Dendritic cell treated with granulocyte-macrophage colony-stimulating factor and Interleukin-4, amounts not matched to agents 40 ng/mL and 50 ng/mL, for 4 days (primary cell): Measurements from ENCODE around the gene SORL1.

Source experiments
- H3K27ac Mint-ChIP-seq: one replicate; pipeline ENCODE4 v1.8.0; 2022; ENCODE audit warnings: mild to moderate bottlenecking, mixed read lengths
- H3K27me3 Mint-ChIP-seq: one replicate; pipeline ENCODE4 v1.8.0; 2022; ENCODE audit warnings: mild to moderate bottlenecking, mixed read lengths
- H3K36me3 Mint-ChIP-seq: one replicate; pipeline ENCODE4 v1.8.0; 2022; ENCODE audit warnings: low read depth, mixed read lengths
- H3K4me1 Mint-ChIP-seq: one replicate; pipeline ENCODE4 v1.8.0; 2022; ENCODE audit warnings: low read depth, mixed read lengths
- H3K4me3 Mint-ChIP-seq: one replicate; pipeline ENCODE4 v1.8.0; 2022; ENCODE audit warnings: mild to moderate bottlenecking, moderate library complexity, mixed read lengths
- H3K9me3 Mint-ChIP-seq: one replicate; pipeline ENCODE4 v1.8.0; 2022; ENCODE audit warnings: mixed read lengths
- intact Hi-C: fragments of 100-400 bp; cut with micrococcal nuclease; formaldehyde crosslinking; loops from one replicate; pipeline ENCODE4 v1.15.0; 2022

SORL1 gene

DNA sequence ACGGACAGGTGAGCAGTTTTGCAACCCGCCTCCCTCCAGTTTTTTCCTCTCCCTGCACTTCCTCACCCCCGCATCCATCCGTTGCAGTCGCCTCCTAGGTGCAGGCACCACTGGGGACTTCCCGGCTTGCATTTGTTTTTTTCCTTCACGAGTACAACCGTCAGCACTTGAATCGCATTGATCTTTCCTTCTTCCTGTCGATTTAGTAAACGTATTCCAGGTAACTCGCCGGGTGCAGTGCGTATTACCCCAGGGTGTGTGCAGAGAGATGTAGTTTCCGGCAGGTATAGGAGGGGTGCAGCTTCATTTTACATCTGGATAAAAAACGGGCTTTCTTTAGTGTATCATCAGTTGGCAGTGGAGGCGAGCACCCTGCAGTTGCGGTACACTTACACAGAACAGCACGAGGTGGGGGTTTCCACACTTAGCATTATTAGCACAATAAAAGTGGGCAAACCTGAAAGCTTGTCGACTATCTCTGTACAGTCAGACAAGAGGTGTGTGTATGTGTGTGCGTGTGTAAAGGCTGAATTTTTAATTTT is 566 bp downstream of the SORL1 start, which contains the start of gene SORL1-AS1:
Gene SORL1-AS1, minus strand, starts transcription at position 359 of the 542 bp plus-strand sequence.
- H3K36me3 Mint-ChIP-seq, result peaks cover 5% of the 10 kb centered on the region
- H3K4me3 Mint-ChIP-seq, result peak within 1 kb of the TSS; percentile 80
- intact Hi-C loops, result loop anchor here (5.0 to 10.0 kb wide), 2 partner anchors 35 to 122 kb away; no protein-coding TSS in a partner anchor
- peak within 1 kb of the TSS; percentile 81 for H3K27ac Mint-ChIP-seq
- no peaks in the 10 kb centered on the region for H3K9me3 Mint-ChIP-seq
- H3K4me1 Mint-ChIP-seq, result peaks cover 92% of the 10 kb centered on the region
- H3K27me3 Mint-ChIP-seq, result no peaks in the 10 kb centered on the region

- Mint-ChIP-seq H3K27ac (no peak overlapping the region), H3K9me3 (no peaks in the 10 kb centered on the region), H3K4me3 (peak overlapping the region; percentile 14), H3K4me1 (peaks cover 84% of the 10 kb centered on the region), H3K36me3 (peaks cover 5% of the 10 kb centered on the region), H3K27me3 (no peaks in the 10 kb centered on the region)
- intact Hi-C loops, result loop anchor here (5.0 to 10.0 kb wide), 2 partner anchors 36 to 121 kb away; no protein-coding TSS in a partner anchor
Observed at GRCh38 chr11:121453589-121454299, 1.6 kb downstream of the SORL1 start.

- Mint-ChIP-seq H3K9me3 (no peaks in the 10 kb centered on the region), H3K36me3 (peaks cover 5% of the 10 kb centered on the region), H3K27me3 (no peaks in the 10 kb centered on the region), H3K27ac (no peak overlapping the region), H3K4me3 (no peak overlapping the region), H3K4me1 (peaks cover 82% of the 10 kb centered on the region)
- intact Hi-C loops, result loop anchor here (10.0 kb wide), 1 partner anchor 120 kb away; no protein-coding TSS in a partner anchor
Observed at GRCh38 chr11:121455115-121455514, 3.0 kb downstream of the SORL1 start.

DNA sequence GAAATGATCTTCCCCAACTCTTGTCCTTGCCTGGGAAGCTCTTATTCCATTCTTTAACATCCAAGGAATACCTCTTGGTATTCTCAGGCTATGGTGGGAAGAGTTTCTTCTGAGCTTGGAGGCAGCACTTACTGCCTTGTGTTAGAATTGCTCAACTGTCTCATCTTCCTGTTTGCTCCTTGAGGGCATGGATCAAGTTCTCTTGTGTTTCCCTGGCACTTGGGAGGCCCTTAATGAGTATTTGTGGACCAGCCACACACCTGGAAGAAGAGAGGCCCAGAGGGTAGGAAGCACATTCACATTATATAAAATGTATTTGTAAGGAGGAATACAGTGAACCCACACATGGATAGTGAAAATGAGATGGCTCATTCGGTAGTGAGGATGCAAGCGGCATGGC is 4.0 kb downstream of the SORL1 start:
- Mint-ChIP-seq H3K27me3 (no peaks in the 10 kb centered on the region), H3K27ac (peak overlapping the region; percentile 7), H3K4me3 (no peak overlapping the region), H3K9me3 (no peaks in the 10 kb centered on the region), H3K4me1 (peaks cover 75% of the 10 kb centered on the region), H3K36me3 (peaks cover 5% of the 10 kb centered on the region)
- intact Hi-C loops, result loop anchor here (10.0 kb wide), 1 partner anchor 119 kb away; no protein-coding TSS in a partner anchor

DNA sequence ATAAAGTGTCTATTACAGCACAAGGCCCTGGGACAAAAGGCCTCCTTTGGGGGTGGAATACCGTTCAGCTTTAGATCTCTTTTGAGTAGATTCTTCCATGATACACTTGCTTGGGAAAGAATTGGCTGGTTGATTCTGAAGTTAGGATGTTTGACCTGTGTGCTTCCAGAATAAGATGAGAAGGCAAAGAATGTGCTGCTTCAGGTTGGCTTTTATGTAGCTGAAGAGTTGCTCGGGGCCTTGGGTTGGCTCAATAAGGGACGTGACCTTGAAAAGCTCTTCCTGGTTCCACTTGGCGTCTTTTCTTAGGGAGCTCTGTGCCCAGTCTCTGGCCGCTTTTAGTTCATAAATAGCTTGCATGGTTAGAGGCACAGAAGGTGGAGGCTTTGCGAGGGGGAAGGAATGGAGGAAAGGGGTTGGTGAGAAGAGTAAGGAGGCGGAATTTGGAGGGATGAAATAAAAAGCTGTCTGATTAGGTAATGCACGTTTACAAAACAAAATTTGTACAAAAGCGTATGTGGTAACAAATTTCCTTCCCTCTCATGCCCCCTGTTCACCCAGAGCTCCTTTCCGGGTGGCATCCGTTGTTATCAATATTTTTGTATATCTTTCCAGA is 4.8 kb downstream of the SORL1 start:
- H3K36me3 Mint-ChIP-seq, result peaks cover 5% of the 10 kb centered on the region
- no peaks in the 10 kb centered on the region for H3K9me3 Mint-ChIP-seq
- peak overlapping the region; percentile 33 for H3K27ac Mint-ChIP-seq
- intact Hi-C loops, result loop anchor here (10.0 kb wide), 1 partner anchor 118 kb away; no protein-coding TSS in a partner anchor
- no peak overlapping the region for H3K4me3 Mint-ChIP-seq
- H3K4me1 Mint-ChIP-seq, result peaks cover 75% of the 10 kb centered on the region
- H3K27me3 Mint-ChIP-seq, result no peaks in the 10 kb centered on the region

GRCh38 chr11:121458551-121458950 is 6.4 kb downstream of the SORL1 start:
- Mint-ChIP-seq H3K4me1 (peaks cover 69% of the 10 kb centered on the region), H3K27ac (no peak overlapping the region), H3K9me3 (no peaks in the 10 kb centered on the region), H3K4me3 (no peak overlapping the region), H3K36me3 (no peaks in the 10 kb centered on the region), H3K27me3 (no peaks in the 10 kb centered on the region)
- intact Hi-C loops, result loop anchor here (10.0 kb wide), 1 partner anchor 116 kb away; no protein-coding TSS in a partner anchor

DNA sequence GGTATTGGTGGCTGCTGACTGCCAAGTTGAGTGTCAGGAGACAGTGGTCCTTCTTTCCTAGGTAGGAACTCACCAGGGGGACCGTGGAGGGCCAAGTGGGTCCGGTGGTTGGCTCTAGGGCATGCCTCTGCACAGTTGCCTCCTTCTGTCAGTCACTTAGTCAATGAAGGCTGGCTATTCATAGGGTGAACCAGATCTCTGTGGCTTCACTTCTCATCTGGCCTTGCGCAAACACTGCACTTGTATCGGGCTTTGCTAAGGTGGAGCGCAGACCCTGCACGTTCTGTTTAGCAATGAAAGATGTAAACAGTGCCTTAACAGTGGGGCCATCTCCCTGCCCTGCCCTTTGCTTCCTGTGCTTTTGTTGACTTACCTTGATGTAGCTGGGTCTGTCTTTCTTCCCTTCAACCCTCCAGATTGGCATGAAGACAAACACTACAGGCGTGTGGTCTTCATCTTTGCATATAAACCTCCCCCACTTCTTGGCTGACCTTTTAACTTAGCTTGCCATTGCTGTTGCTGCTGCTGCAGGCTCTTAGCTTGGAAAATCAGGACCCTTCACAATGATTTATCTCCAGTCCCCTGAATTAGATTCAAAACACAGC is 7.4 kb downstream of the SORL1 start:
- Mint-ChIP-seq H3K27ac (no peak overlapping the region), H3K4me1 (peaks cover 68% of the 10 kb centered on the region), H3K9me3 (no peaks in the 10 kb centered on the region), H3K27me3 (no peaks in the 10 kb centered on the region), H3K4me3 (no peak overlapping the region), H3K36me3 (no peaks in the 10 kb centered on the region)
- intact Hi-C loops, result loop anchor here (10.0 kb wide), 1 partner anchor 115 kb away; no protein-coding TSS in a partner anchor

- no peak overlapping the region for H3K27ac Mint-ChIP-seq
- no peaks in the 10 kb centered on the region for H3K9me3 Mint-ChIP-seq
- no peak overlapping the region for H3K4me3 Mint-ChIP-seq
- peaks cover 68% of the 10 kb centered on the region for H3K4me1 Mint-ChIP-seq
- H3K36me3 Mint-ChIP-seq, result no peaks in the 10 kb centered on the region
- intact Hi-C loops, result no loop called here
- no peaks in the 10 kb centered on the region for H3K27me3 Mint-ChIP-seq
Observed at GRCh38 chr11:121460941-121461514, 8.9 kb downstream of the SORL1 start.

DNA sequence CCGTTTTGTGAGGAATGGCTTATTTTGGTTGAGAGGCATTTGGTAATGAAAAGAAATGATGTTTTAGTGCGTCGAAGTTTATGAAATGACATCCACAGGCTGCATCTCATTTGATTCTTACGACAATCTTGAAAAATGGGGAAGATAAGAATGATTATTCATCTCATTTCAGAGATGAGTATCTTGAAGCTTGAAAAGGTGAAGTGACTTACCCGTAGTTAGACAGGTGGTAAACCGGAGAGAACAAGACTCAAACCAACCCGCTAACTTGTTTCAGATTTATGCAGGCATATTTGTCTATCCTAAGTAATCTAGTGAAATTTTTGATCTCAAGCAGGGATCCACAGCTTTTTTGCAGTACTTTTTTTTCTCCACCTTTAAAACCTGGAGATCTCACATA is 9.7 kb downstream of the SORL1 start:
- no peaks in the 10 kb centered on the region for H3K36me3 Mint-ChIP-seq
- H3K27ac Mint-ChIP-seq, result no peak overlapping the region
- H3K9me3 Mint-ChIP-seq, result no peaks in the 10 kb centered on the region
- H3K4me3 Mint-ChIP-seq, result no peak overlapping the region
- intact Hi-C loops, result no loop called here
- no peaks in the 10 kb centered on the region for H3K27me3 Mint-ChIP-seq
- peaks cover 68% of the 10 kb centered on the region for H3K4me1 Mint-ChIP-seq

DNA sequence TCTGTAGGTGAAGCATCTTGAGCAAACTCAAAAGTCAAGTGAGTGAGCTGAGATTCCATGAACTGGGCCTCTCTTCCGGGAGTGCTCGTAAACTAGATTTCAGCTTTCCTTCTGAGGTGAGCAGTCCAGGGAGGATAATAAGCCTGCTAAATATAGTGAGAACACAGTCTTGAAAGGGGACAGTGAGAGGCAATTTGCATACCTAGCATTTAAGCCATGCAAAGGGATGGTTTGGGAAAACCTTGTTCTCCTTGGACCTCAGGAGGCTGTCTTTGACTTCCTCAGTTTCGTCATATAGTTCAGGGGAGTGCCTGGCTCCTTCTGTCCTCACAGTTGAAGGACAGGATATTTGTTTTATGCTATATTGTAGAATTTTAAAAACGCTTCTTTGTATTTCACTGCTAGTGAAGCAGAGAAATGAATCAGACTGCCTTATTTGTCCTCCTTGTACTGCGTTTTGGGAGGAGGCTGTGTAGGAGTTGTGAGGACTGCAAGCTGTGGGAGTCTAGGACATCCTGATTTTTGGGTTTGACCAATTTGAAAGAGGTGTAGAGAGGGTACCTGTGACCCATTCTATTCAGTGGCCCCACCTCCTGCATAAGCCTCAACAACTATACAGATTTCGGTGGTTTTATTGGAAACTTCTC is 11.7 kb downstream of the SORL1 start:
- no peak overlapping the region for H3K4me3 Mint-ChIP-seq
- H3K27ac Mint-ChIP-seq, result no peak overlapping the region
- H3K36me3 Mint-ChIP-seq, result no peaks in the 10 kb centered on the region
- no peaks in the 10 kb centered on the region for H3K9me3 Mint-ChIP-seq
- peaks cover 72% of the 10 kb centered on the region for H3K4me1 Mint-ChIP-seq
- H3K27me3 Mint-ChIP-seq, result no peaks in the 10 kb centered on the region
- intact Hi-C loops, result no loop called here

GRCh38 chr11:121464352-121464946 is 12.3 kb downstream of the SORL1 start:
- Mint-ChIP-seq H3K36me3 (peaks cover under 1% of the 10 kb centered on the region), H3K9me3 (no peaks in the 10 kb centered on the region), H3K27me3 (no peaks in the 10 kb centered on the region), H3K27ac (no peak overlapping the region), H3K4me3 (no peak overlapping the region), H3K4me1 (peaks cover 73% of the 10 kb centered on the region)
- intact Hi-C loops, result no loop called here

DNA sequence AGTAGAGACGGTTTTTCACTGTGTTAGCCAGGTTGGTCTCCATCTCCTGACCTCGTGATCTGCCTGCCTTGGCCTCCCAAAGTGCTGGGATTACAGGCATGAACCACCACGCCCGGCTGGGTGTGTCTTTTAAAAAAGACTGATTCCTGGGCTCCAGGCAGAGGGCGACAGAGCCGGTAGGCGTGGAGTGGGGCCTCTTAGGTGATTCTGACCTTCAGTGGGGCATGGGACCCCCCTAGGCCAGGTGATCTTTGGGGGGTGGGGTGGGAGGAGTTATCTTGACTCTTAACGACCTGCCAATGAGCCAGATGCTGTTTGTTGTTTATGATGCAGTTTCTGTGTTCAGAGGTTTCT is 13.6 kb downstream of the SORL1 start:
- H3K4me1 Mint-ChIP-seq, result peaks cover 71% of the 10 kb centered on the region
- no peak overlapping the region for H3K4me3 Mint-ChIP-seq

More for the DNA sequence above, 13.6 kb downstream of the SORL1 start:
- H3K27me3 Mint-ChIP-seq, result no peaks in the 10 kb centered on the region
- H3K36me3 Mint-ChIP-seq, result peaks cover 13% of the 10 kb centered on the region
- H3K9me3 Mint-ChIP-seq, result no peaks in the 10 kb centered on the region
- intact Hi-C loops, result no loop called here
- peak overlapping the region; percentile 6 for H3K27ac Mint-ChIP-seq
